GDM1 (cell line): ENCODE results near the gene ZNF622.

Experiments
- DNase-seq: peaks from one replicate; lab custom pipeline; 2025; lab: John Stamatoyannopoulos, UW

The ZNF622 gene, protein sequence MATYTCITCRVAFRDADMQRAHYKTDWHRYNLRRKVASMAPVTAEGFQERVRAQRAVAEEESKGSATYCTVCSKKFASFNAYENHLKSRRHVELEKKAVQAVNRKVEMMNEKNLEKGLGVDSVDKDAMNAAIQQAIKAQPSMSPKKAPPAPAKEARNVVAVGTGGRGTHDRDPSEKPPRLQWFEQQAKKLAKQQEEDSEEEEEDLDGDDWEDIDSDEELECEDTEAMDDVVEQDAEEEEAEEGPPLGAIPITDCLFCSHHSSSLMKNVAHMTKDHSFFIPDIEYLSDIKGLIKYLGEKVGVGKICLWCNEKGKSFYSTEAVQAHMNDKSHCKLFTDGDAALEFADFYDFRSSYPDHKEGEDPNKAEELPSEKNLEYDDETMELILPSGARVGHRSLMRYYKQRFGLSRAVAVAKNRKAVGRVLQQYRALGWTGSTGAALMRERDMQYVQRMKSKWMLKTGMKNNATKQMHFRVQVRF

DNA sequence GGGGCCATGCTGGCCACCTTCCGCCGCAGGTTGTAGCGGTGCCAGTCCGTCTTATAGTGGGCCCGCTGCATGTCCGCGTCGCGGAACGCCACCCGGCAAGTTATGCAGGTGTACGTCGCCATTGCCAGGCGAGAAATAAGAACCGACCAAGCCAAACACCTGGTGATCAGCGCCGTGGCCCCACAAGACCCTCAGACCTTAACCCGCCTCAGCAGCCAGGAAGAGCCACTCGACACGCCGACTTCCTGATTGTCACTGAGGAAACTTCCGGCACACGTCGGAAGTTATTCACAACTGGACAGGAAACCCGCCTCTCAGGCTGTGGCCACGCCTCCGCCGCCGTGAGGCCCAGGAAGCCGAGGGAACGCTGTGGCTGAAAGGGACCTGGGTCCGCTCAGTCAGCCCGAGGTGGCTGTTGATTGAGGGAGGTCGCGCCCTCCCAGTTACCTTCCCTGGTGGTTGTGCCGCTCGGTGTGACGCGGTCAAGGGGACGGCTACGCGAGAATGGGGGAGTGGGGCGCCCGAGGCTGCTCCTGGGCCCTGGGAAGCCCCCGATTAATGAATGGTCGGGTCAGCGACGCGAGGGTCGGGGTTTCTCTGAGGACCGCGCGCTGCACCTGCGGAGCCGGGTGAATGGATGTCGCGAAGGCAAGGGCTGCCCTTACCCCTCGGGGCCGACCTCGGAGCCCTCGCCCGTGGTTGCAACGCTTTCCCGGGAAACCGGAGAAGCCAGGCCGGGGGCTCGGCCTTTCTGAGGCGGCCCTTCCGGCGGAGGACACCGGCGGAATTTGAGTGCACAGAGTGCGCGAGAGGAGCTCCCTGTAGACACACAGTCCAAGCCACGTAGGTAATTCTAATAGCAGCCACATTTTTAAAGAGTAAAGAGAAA is at the start of gene ZNF622:
TSS of gene ZNF622 (minus strand) at position 257 of the 889 bp plus-strand sequence. CDS start at position 122, 135 bp downstream.
- DNase-seq: peak; percentile 84

DNA sequence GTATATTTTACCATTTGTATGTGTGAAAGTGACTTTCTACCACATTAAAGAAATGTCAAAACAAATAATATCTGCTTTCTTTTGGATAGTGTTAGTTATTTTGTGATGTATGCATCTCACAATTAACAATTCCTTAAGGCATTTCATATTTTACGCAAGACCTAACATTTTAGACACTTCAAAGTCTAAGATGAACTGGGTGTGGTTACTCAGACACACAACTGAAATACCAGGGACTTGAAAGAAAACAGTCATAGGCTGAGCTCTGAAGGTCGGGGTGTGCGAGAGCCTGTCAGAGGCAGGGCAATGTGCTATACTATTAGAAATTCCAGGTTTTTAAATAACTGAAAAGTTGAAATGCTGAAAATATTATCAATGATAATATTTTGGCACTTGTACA is 44.5 kb upstream of the ZNF622 start:
- DNase-seq: no peak

GRCh38 chr5:16508730-16509531 is 43.3 kb upstream of the ZNF622 start:
- no peak for DNase-seq

DNA sequence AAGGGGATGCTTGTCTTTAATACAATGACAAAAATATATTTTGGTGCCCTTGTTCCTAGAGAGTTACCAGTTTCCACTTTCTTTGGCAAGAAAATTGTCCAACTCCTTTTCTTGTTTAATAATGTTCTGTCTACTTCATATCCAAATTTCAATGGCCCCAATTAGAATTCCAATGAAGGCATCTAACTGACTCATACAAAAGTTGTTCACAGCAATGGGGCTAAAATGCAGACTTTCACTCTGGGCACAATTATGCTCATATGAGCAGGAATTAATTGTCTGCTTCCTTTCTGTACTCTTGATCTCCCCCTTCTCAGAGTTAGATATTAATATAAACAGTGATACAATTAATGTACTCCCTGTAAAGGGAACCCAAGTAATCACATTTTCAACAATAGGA is 42.1 kb upstream of the ZNF622 start:
- DNase-seq: no peak

DNA sequence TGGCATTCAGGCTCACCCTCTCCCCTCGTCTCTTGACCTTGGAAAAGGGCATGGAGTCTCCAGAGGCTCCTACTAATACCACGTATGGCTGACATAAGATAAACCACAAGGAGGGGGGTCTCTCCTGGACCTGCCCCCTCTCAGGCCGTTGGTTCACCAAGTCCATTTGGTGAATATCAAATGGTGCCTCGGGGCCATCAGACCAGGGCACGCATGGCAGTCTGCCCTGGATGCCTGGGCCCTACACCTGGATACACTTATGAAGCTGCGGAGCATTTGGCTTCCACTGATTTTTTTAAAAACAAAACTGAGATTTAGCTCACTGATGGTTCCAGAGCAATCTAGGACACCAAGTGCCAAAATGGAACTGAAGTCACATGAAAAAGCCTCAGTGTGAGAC is 40.3 kb upstream of the ZNF622 start:
- no peak for DNase-seq

GRCh38 chr5:16505140-16505891 is 39.7 kb upstream of the ZNF622 start:
- no peak for DNase-seq

- DNase-seq: no peak
These were observed 39.0 kb upstream of the ZNF622 start for GRCh38 chr5:16504571-16504970.

GRCh38 chr5:16502866-16503265 is 37.3 kb upstream of the ZNF622 start:
- no peak for DNase-seq

DNA sequence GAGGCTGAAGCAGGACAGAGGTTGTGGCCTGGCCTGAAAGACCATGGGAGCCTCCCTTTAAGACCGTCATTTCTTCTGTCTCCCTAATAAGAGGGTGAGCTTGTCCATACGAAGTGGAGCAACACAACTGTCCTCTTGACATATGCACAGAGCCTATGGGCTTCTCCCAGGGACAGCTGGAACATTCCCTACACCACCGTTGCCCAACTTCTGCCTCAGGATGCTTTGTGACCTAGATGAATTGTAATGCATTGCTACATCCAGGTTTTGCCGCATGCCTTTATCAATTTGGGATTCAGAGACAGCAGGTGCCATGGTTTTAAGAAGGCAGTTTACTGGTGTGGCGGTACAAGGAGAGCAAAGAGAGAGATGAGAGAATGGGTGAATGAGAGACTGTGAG is 34.4 kb upstream of the ZNF622 start:
- no peak for DNase-seq

GRCh38 chr5:16497546-16497945 is 31.9 kb upstream of the ZNF622 start:
- DNase-seq: no peak

- DNase-seq: no peak
These were observed 27.7 kb upstream of the ZNF622 start for GRCh38 chr5:16493261-16493660.

DNA sequence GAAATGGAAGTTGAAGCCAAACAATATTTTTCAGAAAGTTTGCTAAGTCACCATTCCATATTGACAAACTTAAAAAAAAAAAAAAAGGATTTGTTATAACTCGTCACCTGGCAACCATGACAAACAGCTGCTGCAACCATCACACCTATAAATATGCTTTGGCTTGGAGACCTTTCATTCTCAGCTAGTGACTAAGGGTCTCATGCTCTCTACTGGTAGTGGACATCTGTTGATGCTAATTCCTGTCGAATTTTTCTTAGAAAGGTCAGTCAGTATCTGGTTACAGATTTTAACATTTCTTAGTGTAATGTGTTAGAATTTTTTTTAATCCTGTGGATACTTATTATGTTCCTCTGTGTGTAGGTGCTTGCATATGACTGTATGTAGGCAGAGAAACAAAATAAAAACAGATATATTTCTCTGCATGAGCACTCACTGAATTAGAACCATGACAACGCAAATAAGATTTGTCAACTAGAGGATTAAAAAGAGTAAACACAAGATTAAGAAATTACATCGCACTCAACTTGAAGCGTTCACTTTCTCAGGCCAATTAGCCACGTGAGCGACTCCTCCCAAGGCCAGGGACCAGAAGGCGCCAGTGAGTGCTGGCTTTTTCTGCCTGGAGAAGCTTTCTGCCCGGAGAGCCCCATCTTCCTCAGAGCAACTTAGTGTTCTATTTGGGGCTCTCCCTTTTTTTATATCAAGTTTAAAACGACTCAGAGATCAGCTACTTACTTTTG is 27.0 kb upstream of the ZNF622 start:
- DNase-seq: no peak

GRCh38 chr5:16490911-16491310 is 25.3 kb upstream of the ZNF622 start:
- no peak for DNase-seq

- no peak for DNase-seq
These were observed 23.8 kb upstream of the ZNF622 start for GRCh38 chr5:16489322-16489791.

GRCh38 chr5:16487456-16487855 is 21.9 kb upstream of the ZNF622 start:
- no peak for DNase-seq

GRCh38 chr5:16486711-16487111 is 21.1 kb upstream of the ZNF622 start:
- no peak for DNase-seq

- no peak for DNase-seq
These were observed 20.1 kb upstream of the ZNF622 start for GRCh38 chr5:16485656-16486055.

DNA sequence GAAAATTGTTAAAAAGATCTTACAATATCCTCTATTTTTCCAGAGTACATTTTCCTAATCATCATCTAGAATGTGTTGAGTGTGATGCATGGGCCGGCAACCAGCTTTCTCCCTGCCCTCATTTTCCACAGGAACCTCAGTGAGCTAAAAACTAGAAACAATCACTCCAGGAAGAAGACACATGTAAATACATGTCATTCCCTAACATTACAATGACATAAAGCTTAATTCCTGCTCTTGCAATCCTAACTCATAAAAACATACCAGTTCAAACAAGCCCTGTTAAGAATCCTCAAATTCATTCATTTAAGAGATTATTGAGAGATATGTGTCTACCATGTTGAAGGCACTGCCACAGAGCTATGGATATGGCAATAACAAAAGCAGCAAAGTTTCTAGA is 18.5 kb upstream of the ZNF622 start:
- DNase-seq: no peak

DNA sequence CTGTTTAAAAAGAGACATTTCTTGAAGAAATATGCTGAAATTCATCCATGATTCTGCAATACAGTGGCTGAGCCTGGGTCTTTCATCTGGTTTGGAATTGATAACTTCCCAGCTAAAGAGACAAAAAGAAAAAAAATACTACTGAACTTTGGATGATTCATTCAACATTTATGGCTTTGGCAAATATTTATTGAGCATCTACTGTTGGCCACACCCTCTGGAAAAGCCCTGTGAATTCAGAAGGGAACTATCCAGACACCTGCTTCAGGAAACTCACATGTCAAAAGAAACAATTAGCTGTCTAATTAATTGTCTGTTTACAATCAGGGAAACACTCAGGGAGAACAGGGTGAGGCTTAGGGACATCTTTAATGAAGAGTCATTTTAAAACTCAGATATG is 17.8 kb upstream of the ZNF622 start:
- no peak for DNase-seq

GRCh38 chr5:16482891-16483290 is 17.3 kb upstream of the ZNF622 start:
- DNase-seq: no peak
